SK-N-SH (cell line): ENCODE results near the gene MAML3. TPM values are rescaled to one million over a fixed set of nuclear protein-coding genes. Genes with fewer than 3 reads are reported as not detected.

ENCODE experiments used
- CTCF ChIA-PET: fragments of 300-600, 350-600 bp; formaldehyde crosslinking; extraction: SDS; loops from one replicate; lab custom pipeline; 2021; lab: Yijun Ruan, JAX
- POLR2A ChIA-PET: fragments of 350-600 bp; sonication (Branson Sonifier 250); formaldehyde crosslinking; extraction: SDS; loops from one replicate; lab custom pipeline; 2020; ENCODE audit warnings: antibody characterized with exemption, inconsistent platforms; lab: Yijun Ruan, JAX
- DNase-seq: peaks from one replicate; pipeline ENCODE4 v3.0.0; 2012
- H2AFZ ChIP-seq: fragments of 200-600 bp; sonication (generic); 2 replicates; pipeline ENCODE4 v1.8.1; 2016; ENCODE audit warnings: antibody characterized with exemption, mild to moderate bottlenecking, low read depth
- H3F3A ChIP-seq: fragments of 200-600 bp; sonication (generic); replicated peaks from 2 replicates; pipeline ENCODE3; 2016; ENCODE audit warnings: antibody characterized with exemption, mild to moderate bottlenecking; ENCODE audit not compliant: insufficient read depth
- H3K27ac ChIP-seq, 2 experiments: fragments of 200-500 bp in 1 of 2; fragments of 200-600 bp in 1 of 2; sonication (Bioruptor generic) in 1 of 2; sonication (generic), shearing (Covaris generic) in 1 of 2; 2 replicates each; pipeline versions ENCODE4 v1.5.1 to v1.6.1; 2014 to 2016; ENCODE audit warnings: low read depth in 2 of 2, inconsistent platforms in 1 of 2, low read length in 1 of 2, mild to moderate bottlenecking in 1 of 2, mixed read lengths in 1 of 2
- H3K27me3 ChIP-seq: fragments of 200-600 bp; sonication (generic), shearing (Covaris generic); 2 replicates; pipeline ENCODE4 v1.6.1; 2016; ENCODE audit warnings: mixed run types; ENCODE audit not compliant: insufficient read depth
- H3K36me3 ChIP-seq, 2 experiments: fragments of 200-500 bp in 1 of 2; fragments of 200-600 bp in 1 of 2; sonication (Bioruptor generic) in 1 of 2; sonication (generic) in 1 of 2; replicated peaks in 1 of 2; 2 replicates each; pipeline versions ENCODE3 to v1.5.1; 2014 to 2016; ENCODE audit warnings: low read length in 1 of 2, mild to moderate bottlenecking in 1 of 2; ENCODE audit not compliant: insufficient read depth in 2 of 2, control insufficient read depth in 1 of 2
- H3K4me1 ChIP-seq, 2 experiments: fragments of 200-500 bp in 1 of 2; fragments of 200-600 bp in 1 of 2; sonication (Bioruptor generic) in 1 of 2; sonication (generic), shearing (Covaris generic) in 1 of 2; 2 replicates each; pipeline versions ENCODE4 v1.5.1 to v1.6.1; 2014 to 2016; ENCODE audit warnings: low read depth in 1 of 2, low read length in 1 of 2, mixed run types in 1 of 2; ENCODE audit not compliant: insufficient read depth in 2 of 2, control insufficient read depth in 1 of 2
- H3K4me2 ChIP-seq: fragments of 200-600 bp; sonication (generic), shearing (Covaris generic); 2 replicates; pipeline ENCODE4 v1.6.1; 2017; ENCODE audit warnings: mixed run types
- H3K4me3 ChIP-seq, 2 experiments: fragments of 200-500 bp in 1 of 2; fragments of 200-600 bp in 1 of 2; sonication (Bioruptor generic) in 1 of 2; sonication (generic), shearing (Covaris generic) in 1 of 2; 2 replicates each; pipeline versions ENCODE4 v1.5.1 to v1.8.1; 2014 to 2016; ENCODE audit warnings: low read depth in 2 of 2, inconsistent platforms in 1 of 2, low read length in 1 of 2, mild to moderate bottlenecking in 1 of 2, mixed read lengths in 1 of 2, moderate library complexity in 1 of 2
- H3K79me2 ChIP-seq: fragments of 200-600 bp; sonication (generic); 2 replicates; pipeline ENCODE4 v1.8.1; 2017; ENCODE audit warnings: mild to moderate bottlenecking; ENCODE audit not compliant: insufficient read depth
- H3K9ac ChIP-seq: fragments of 200-600 bp; sonication (generic); 2 replicates; pipeline ENCODE4 v1.6.1; 2017; ENCODE audit warnings: mixed run types
- H3K9me2 ChIP-seq: fragments of 200-600 bp; sonication (generic); 2 replicates; pipeline ENCODE4 v1.6.1; 2017; ENCODE audit warnings: mixed run types
- H3K9me3 ChIP-seq: fragments of 200-600 bp; sonication (generic); 2 replicates; pipeline ENCODE4 v1.6.1; 2017; ENCODE audit warnings: mixed run types, mild to moderate bottlenecking, moderate library complexity
- H4K20me1 ChIP-seq: fragments of 200-600 bp; sonication (generic); 2 replicates; pipeline ENCODE4 v1.6.1; 2017; ENCODE audit warnings: mild to moderate bottlenecking, mixed run types; ENCODE audit not compliant: insufficient read depth
- CHD2 ChIP-seq: fragments of 150-350 bp; IDR thresholded peaks from 2 replicates; pipeline ENCODE4 v1.6.1; 2018; ENCODE audit warnings: low read length; ENCODE audit not compliant: partially characterized antibody
- ELF1 ChIP-seq: IDR thresholded peaks from 2 replicates; pipeline ENCODE4 v1.4.0; 2012
- EP300 ChIP-seq, 2 experiments: IDR thresholded peaks; 2 replicates each; pipeline versions ENCODE4 v1.4.0 to v1.6.1; 2012; ENCODE audit warnings: borderline replicate concordance in 1 of 2, low read depth in 1 of 2, low read length in 1 of 2
- EZH2phosphoT487 ChIP-seq: fragments of 200-600 bp; sonication (generic); IDR thresholded peaks from 2 replicates; pipeline ENCODE4 v1.6.1; 2017; ENCODE audit warnings: low read depth, mixed run types, mild to moderate bottlenecking, antibody characterized with exemption, moderate library complexity, borderline replicate concordance
- FOSL2 ChIP-seq: IDR thresholded peaks from 2 replicates; pipeline ENCODE4 v1.4.0; 2012; ENCODE audit warnings: low read depth, mild to moderate bottlenecking, moderate library complexity, borderline replicate concordance
- MEF2A ChIP-seq: IDR thresholded peaks from 2 replicates; pipeline ENCODE4 v1.4.0; 2012; ENCODE audit warnings: low read depth, borderline replicate concordance
- NFIC ChIP-seq: IDR thresholded peaks from 2 replicates; pipeline ENCODE4 v1.4.0; 2012; ENCODE audit warnings: borderline replicate concordance
- NRF1 ChIP-seq: IDR thresholded peaks from 2 replicates; pipeline ENCODE4 v1.6.1; 2012; ENCODE audit warnings: low read depth, mild to moderate bottlenecking, low read length
- RAD21 ChIP-seq: IDR thresholded peaks from 2 replicates; pipeline ENCODE4 v1.6.1; 2012; ENCODE audit warnings: mild to moderate bottlenecking, low read length
- RCOR1 ChIP-seq: fragments of 150-350 bp; IDR thresholded peaks from 2 replicates; pipeline ENCODE4 v1.6.1; 2017; ENCODE audit warnings: antibody characterized with exemption, low read length
- SIN3A ChIP-seq: IDR thresholded peaks from 2 replicates; pipeline ENCODE4 v1.6.1; 2012; ENCODE audit warnings: low read depth, mild to moderate bottlenecking, low read length, moderate library complexity, borderline replicate concordance
- SMC3 ChIP-seq: IDR thresholded peaks from 2 replicates; pipeline ENCODE4 v1.6.1; 2012; ENCODE audit warnings: low read depth, low read length, improper control_type of control experiment
- TAF1 ChIP-seq: IDR thresholded peaks from 2 replicates; pipeline ENCODE4 v1.6.1; 2012; ENCODE audit warnings: low read depth, mild to moderate bottlenecking, low read length, moderate library complexity, borderline replicate concordance
- YY1 ChIP-seq: IDR thresholded peaks from 2 replicates; pipeline ENCODE4 v1.4.0; 2012; ENCODE audit warnings: low read depth, mild to moderate bottlenecking
- WGBS: methylation state at CpG from one replicate; pipeline ENCODE4 v1.1.6; 2017; ENCODE audit warnings: low lambda C conversion rate; 5-methylcytosine and 5-hydroxymethylcytosine counted together
- polyA plus RNA-seq, 3 experiments: library from polyadenylated mRNA; depleted of rRNA; stranded (reverse); fragments of >200 nt; gene quantifications; 2 replicates each; pipeline ENCODE4 v1.2.3, GENCODE V29; 2012
- TF ChIP-seq, protein P1 (sequence below): IDR thresholded peaks from 2 replicates; pipeline ENCODE4; 2012
- TF ChIP-seq, protein P2 (sequence below): IDR thresholded peaks from 2 replicates; pipeline ENCODE4 v1.4.0; 2012; ENCODE audit warnings: low read depth, borderline replicate concordance
- TF ChIP-seq, protein P3 (sequence below): IDR thresholded peaks from 2 replicates; pipeline ENCODE4 v1.4.0; 2012; ENCODE audit warnings: low read depth, borderline replicate concordance
- TF ChIP-seq, protein P4 (sequence below): fragments of 150-350 bp; IDR thresholded peaks from 2 replicates; pipeline ENCODE4 v1.6.1; 2016; ENCODE audit warnings: mild to moderate bottlenecking, low read depth, low read length
- TF ChIP-seq, protein P5 (sequence below): fragments of 150-350 bp; IDR thresholded peaks from 2 replicates; pipeline ENCODE4 v1.6.1; 2017; ENCODE audit warnings: antibody characterized with exemption, low read length, low read depth, borderline replicate concordance
- TF ChIP-seq, protein P6 (sequence below): IDR thresholded peaks from 2 replicates; pipeline ENCODE4 v1.4.0; 2012; ENCODE audit warnings: low read depth

MAML3 gene
- polyA plus RNA-seq, 1 of the 3 experiments (the other 2 are of a cell fraction) = 5.3 TPM

DNA sequence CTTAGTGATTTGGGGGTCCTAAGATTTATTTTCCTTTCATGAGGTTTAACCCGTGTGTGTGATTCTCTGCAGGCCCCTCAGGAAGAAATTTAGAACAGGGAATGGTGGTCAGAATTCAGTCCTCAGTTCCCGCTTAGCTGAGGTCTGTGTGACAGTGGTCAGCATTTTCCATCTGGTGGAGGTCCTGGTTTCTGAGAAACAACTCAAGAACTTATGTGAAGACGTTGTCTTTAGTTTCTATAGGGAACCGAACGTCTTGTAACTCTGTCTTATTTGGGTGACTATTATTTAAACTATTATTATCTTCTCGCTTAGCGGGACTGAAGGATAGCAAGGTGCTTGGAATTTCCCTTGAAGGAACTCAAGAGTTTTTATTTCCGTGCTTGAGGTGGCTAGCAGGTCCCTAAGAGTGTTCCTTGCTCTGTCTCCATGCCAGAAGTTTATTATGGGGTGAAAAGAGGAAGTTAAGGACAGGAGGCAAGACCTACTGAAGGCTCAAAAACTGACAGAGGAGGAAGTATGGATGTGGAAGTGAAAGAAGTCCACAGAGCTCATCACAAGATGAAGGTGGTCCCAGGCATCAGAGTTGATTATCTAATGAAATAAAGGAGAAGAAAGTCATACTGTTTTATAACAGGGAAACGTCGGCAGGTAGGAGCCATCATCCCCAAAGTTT lies 479.0 kb downstream of the MAML3 start (continued):
- TF ChIP-seq, protein P1, sequence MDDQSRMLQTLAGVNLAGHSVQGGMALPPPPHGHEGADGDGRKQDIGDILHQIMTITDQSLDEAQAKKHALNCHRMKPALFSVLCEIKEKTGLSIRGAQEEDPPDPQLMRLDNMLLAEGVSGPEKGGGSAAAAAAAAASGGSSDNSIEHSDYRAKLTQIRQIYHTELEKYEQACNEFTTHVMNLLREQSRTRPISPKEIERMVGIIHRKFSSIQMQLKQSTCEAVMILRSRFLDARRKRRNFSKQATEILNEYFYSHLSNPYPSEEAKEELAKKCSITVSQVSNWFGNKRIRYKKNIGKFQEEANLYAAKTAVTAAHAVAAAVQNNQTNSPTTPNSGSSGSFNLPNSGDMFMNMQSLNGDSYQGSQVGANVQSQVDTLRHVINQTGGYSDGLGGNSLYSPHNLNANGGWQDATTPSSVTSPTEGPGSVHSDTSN = no peak
- no peak for TF ChIP-seq MEF2A
- TF ChIP-seq, protein P2, sequence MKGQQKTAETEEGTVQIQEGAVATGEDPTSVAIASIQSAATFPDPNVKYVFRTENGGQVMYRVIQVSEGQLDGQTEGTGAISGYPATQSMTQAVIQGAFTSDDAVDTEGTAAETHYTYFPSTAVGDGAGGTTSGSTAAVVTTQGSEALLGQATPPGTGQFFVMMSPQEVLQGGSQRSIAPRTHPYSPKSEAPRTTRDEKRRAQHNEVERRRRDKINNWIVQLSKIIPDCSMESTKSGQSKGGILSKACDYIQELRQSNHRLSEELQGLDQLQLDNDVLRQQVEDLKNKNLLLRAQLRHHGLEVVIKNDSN = no peak
- TF ChIP-seq, all 33 proteins: peak for 0

DNA sequence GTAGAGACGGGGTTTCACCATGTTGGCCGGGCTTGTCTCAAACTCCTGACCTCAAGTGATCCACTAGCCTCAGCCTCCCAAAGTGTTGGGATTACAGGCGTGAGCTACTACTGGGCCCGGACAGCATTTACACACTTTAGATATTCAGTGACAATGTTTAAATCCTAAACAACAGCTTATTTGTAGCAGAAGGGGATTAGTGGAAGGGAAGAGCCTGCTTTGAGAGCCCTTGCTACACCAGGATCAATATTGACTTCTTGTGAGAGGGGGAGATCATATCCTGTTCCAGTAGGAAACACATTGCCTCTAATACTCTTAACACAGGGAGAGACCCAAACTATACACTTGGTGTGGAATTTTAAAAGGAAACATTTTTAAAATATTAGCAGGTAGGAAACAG lies 481.3 kb downstream of the MAML3 start:
- Histone ChIP-seq H3K79me2 (no peaks in the 10 kb centered on the region), H3K9me3 (no peaks in the 10 kb centered on the region), H3K27me3 (no peaks in the 10 kb centered on the region), H2AFZ (no peak overlapping the region), H3K9ac (no peak overlapping the region), H3K4me3 (no peak overlapping the region), H3F3A (no peaks in the 10 kb centered on the region), H3K27ac (no peak overlapping the region), H3K4me2 (no peak overlapping the region), H4K20me1 (no peaks in the 10 kb centered on the region), H3K4me1 (no peaks in the 10 kb centered on the region; a peak in 1 of 4 replicates), H3K36me3 (no peaks in the 10 kb centered on the region), H3K9me2 (no peaks in the 10 kb centered on the region)
- ChIA-PET CTCF (interaction anchor here (1.4 to 3.9 kb wide), 3 partner anchors 14 to 69 kb away, joined by 3 to 20 read pairs (median 5); no protein-coding TSS in a partner anchor), POLR2A (no interaction called here)
- TF ChIP-seq, protein P2 = no peak
- no peak for TF ChIP-seq EZH2phosphoT487
- no peak for TF ChIP-seq RCOR1
- TF ChIP-seq EP300 (IDR thresholded peaks at IDR 0.05; ENCODE audit: borderline replicate concordance in 1 of 2, low read depth in 1 of 2, low read length in 1 of 2) = no peak
- TF ChIP-seq, protein P3, sequence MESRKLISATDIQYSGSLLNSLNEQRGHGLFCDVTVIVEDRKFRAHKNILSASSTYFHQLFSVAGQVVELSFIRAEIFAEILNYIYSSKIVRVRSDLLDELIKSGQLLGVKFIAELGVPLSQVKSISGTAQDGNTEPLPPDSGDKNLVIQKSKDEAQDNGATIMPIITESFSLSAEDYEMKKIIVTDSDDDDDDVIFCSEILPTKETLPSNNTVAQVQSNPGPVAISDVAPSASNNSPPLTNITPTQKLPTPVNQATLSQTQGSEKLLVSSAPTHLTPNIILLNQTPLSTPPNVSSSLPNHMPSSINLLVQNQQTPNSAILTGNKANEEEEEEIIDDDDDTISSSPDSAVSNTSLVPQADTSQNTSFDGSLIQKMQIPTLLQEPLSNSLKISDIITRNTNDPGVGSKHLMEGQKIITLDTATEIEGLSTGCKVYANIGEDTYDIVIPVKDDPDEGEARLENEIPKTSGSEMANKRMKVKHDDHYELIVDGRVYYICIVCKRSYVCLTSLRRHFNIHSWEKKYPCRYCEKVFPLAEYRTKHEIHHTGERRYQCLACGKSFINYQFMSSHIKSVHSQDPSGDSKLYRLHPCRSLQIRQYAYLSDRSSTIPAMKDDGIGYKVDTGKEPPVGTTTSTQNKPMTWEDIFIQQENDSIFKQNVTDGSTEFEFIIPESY = no peak
- no peak for TF ChIP-seq FOSL2
- TF ChIP-seq, protein P4, sequence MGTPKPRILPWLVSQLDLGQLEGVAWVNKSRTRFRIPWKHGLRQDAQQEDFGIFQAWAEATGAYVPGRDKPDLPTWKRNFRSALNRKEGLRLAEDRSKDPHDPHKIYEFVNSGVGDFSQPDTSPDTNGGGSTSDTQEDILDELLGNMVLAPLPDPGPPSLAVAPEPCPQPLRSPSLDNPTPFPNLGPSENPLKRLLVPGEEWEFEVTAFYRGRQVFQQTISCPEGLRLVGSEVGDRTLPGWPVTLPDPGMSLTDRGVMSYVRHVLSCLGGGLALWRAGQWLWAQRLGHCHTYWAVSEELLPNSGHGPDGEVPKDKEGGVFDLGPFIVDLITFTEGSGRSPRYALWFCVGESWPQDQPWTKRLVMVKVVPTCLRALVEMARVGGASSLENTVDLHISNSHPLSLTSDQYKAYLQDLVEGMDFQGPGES = no peak
- TF ChIP-seq, protein P5, sequence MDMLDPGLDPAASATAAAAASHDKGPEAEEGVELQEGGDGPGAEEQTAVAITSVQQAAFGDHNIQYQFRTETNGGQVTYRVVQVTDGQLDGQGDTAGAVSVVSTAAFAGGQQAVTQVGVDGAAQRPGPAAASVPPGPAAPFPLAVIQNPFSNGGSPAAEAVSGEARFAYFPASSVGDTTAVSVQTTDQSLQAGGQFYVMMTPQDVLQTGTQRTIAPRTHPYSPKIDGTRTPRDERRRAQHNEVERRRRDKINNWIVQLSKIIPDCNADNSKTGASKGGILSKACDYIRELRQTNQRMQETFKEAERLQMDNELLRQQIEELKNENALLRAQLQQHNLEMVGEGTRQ = no peak
- no peak for TF ChIP-seq YY1
- TF ChIP-seq NRF1 = no peak
- TF ChIP-seq RAD21 = no peak
- no peak for TF ChIP-seq NFIC
- TF ChIP-seq SMC3 = no peak
- TF ChIP-seq ELF1 = no peak
- no peak for TF ChIP-seq SIN3A
- TF ChIP-seq TAF1 = no peak
- TF ChIP-seq CHD2 = no peak
- TF ChIP-seq, protein P6, sequence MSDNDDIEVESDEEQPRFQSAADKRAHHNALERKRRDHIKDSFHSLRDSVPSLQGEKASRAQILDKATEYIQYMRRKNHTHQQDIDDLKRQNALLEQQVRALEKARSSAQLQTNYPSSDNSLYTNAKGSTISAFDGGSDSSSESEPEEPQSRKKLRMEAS = no peak
- TF ChIP-seq MEF2A = no peak
- no peak for DNase-seq
- 95% methylated on average over 4 of the region's 4 CpGs for WGBS
